Measurements from ENCODE around the gene PDYN.

DNA sequence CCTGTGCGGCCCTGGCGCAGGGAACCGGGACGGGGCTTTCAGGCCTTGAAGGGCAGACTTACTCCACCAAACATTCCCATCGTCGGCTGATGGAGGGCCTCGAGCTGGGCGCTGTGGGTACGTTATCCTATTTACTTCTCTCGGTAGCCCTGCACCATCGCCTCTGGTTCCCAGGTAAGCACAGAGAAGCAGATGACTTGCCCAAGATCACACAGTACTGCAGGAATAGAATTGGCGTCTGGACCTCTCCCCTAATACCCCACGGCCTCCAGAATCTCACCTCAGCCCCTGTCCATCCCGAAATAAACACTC, 46.4 kb downstream of the PDYN start:
- TF ChIP-seq POLR2A (IDR thresholded peaks at IDR 0.05): no peak
- TF ChIP-seq, protein P1, sequence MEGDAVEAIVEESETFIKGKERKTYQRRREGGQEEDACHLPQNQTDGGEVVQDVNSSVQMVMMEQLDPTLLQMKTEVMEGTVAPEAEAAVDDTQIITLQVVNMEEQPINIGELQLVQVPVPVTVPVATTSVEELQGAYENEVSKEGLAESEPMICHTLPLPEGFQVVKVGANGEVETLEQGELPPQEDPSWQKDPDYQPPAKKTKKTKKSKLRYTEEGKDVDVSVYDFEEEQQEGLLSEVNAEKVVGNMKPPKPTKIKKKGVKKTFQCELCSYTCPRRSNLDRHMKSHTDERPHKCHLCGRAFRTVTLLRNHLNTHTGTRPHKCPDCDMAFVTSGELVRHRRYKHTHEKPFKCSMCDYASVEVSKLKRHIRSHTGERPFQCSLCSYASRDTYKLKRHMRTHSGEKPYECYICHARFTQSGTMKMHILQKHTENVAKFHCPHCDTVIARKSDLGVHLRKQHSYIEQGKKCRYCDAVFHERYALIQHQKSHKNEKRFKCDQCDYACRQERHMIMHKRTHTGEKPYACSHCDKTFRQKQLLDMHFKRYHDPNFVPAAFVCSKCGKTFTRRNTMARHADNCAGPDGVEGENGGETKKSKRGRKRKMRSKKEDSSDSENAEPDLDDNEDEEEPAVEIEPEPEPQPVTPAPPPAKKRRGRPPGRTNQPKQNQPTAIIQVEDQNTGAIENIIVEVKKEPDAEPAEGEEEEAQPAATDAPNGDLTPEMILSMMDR (IDR thresholded peaks at IDR 0.05): no peak

Measured in esophagus squamous epithelium (tissue), 4 donors.